Measurements from ENCODE around the gene KCNIP3. TPM values are rescaled to one million over a fixed set of nuclear protein-coding genes. Genes with fewer than 3 reads are reported as not detected.

KCNIP3 gene
- 0.18 TPM in 1 of 2 replicates, not detected in the other for total RNA-seq (2014; rRNA removed; shearing (Covaris generic); ENCODE audit: low replicate concordance)

GRCh38 chr2:95296880-95297487 is at the start of gene KCNIP3:
KCNIP3 (plus strand) TSS chr2:95297347; CDS start chr2:95297439, 92 bp downstream.
- Histone ChIP-seq H2AFZ (ENCODE audit: low read length) (no peak within 1 kb of the TSS), H3K4me1 (ENCODE audit: low read length) (no peaks in the 10 kb centered on the region), H3K9ac (ENCODE audit: low read length) (no peak within 1 kb of the TSS), H3K27ac (ENCODE audit: low read length) (no peak within 1 kb of the TSS), H4K20me1 (ENCODE audit: insufficient read depth, low read depth, low read length) (no peaks in the 10 kb centered on the region), H3K9me2 (replicated peaks; ENCODE audit: insufficient read depth, low read length) (no peaks in the 10 kb centered on the region), H3K27me3 (ENCODE audit: low read length) (no peaks in the 10 kb centered on the region), H3K4me2 (ENCODE audit: low read depth, low read length, poor library complexity, severe bottlenecking) (no peak within 1 kb of the TSS), H3K36me3 (ENCODE audit: insufficient read depth, low read length) (no peaks in the 10 kb centered on the region), H3K4me3 (ENCODE audit: low read length) (no peak within 1 kb of the TSS), H3K9me3 (ENCODE audit: low read length) (no peaks in the 10 kb centered on the region), H3K79me2 (ENCODE audit: low read length) (no peaks in the 10 kb centered on the region)
- no peak for DNase-seq

GRCh38 chr2:95258271-95258670 is 38.9 kb upstream of the KCNIP3 start:
- Histone ChIP-seq H3K4me1 (ENCODE audit: low read length) (peaks cover 3% of the 10 kb centered on the region; the same call in 1 of the 2 replicates), H3K9me3 (ENCODE audit: low read length) (no peaks in the 10 kb centered on the region), H3K4me3 (ENCODE audit: low read length) (no peak overlapping the region), H4K20me1 (ENCODE audit: insufficient read depth, low read depth, low read length) (no peaks in the 10 kb centered on the region), H3K27me3 (ENCODE audit: low read length) (peaks cover 4% of the 10 kb centered on the region; the same call in 1 of the 2 replicates), H2AFZ (ENCODE audit: low read length) (no peak overlapping the region), H3K27ac (ENCODE audit: low read length) (no peak overlapping the region), H3K9ac (ENCODE audit: low read length) (no peak overlapping the region), H3K79me2 (ENCODE audit: low read length) (no peaks in the 10 kb centered on the region), H3K4me2 (ENCODE audit: low read depth, low read length, poor library complexity, severe bottlenecking) (no peak overlapping the region), H3K9me2 (replicated peaks; ENCODE audit: insufficient read depth, low read length) (no peaks in the 10 kb centered on the region), H3K36me3 (ENCODE audit: insufficient read depth, low read length) (no peaks in the 10 kb centered on the region)
- no peak for DNase-seq

- Histone ChIP-seq H3K4me2 (ENCODE audit: low read depth, low read length, poor library complexity, severe bottlenecking) (no peak overlapping the region), H3K27me3 (ENCODE audit: low read length) (peaks cover 4% of the 10 kb centered on the region; the same call in 1 of the 2 replicates), H3K36me3 (ENCODE audit: insufficient read depth, low read length) (no peaks in the 10 kb centered on the region), H3K4me1 (ENCODE audit: low read length) (peaks cover 6% of the 10 kb centered on the region; the same call in 1 of the 2 replicates), H4K20me1 (ENCODE audit: insufficient read depth, low read depth, low read length) (no peaks in the 10 kb centered on the region), H2AFZ (ENCODE audit: low read length) (no peak overlapping the region), H3K27ac (ENCODE audit: low read length) (no peak overlapping the region), H3K9ac (ENCODE audit: low read length) (no peak overlapping the region), H3K79me2 (ENCODE audit: low read length) (no peaks in the 10 kb centered on the region), H3K4me3 (ENCODE audit: low read length) (no peak overlapping the region), H3K9me3 (ENCODE audit: low read length) (no peaks in the 10 kb centered on the region), H3K9me2 (replicated peaks; ENCODE audit: insufficient read depth, low read length) (no peaks in the 10 kb centered on the region)
- no peak for DNase-seq
These were observed 36.8 kb upstream of the KCNIP3 start for GRCh38 chr2:95260028-95261023.

GRCh38 chr2:95261602-95262001 is 35.5 kb upstream of the KCNIP3 start:
- Histone ChIP-seq H3K79me2 (ENCODE audit: low read length) (no peaks in the 10 kb centered on the region), H3K4me1 (ENCODE audit: low read length) (peaks cover 6% of the 10 kb centered on the region; the same call in 1 of the 2 replicates), H2AFZ (ENCODE audit: low read length) (no peak overlapping the region), H4K20me1 (ENCODE audit: insufficient read depth, low read depth, low read length) (no peaks in the 10 kb centered on the region), H3K4me2 (ENCODE audit: low read depth, low read length, poor library complexity, severe bottlenecking) (no peak overlapping the region), H3K9ac (ENCODE audit: low read length) (no peak overlapping the region), H3K9me2 (replicated peaks; ENCODE audit: insufficient read depth, low read length) (no peaks in the 10 kb centered on the region), H3K27ac (ENCODE audit: low read length) (no peak overlapping the region), H3K4me3 (ENCODE audit: low read length) (no peak overlapping the region), H3K9me3 (ENCODE audit: low read length) (no peaks in the 10 kb centered on the region), H3K27me3 (ENCODE audit: low read length) (peaks cover 4% of the 10 kb centered on the region; the same call in 1 of the 2 replicates), H3K36me3 (ENCODE audit: insufficient read depth, low read length) (no peaks in the 10 kb centered on the region)
- no peak for DNase-seq

- Histone ChIP-seq H3K27me3 (ENCODE audit: low read length) (peaks cover 4% of the 10 kb centered on the region; the same call in 1 of the 2 replicates), H3K27ac (ENCODE audit: low read length) (no peak overlapping the region), H3K9me2 (replicated peaks; ENCODE audit: insufficient read depth, low read length) (no peaks in the 10 kb centered on the region), H3K9ac (ENCODE audit: low read length) (no peak overlapping the region), H4K20me1 (ENCODE audit: insufficient read depth, low read depth, low read length) (no peaks in the 10 kb centered on the region), H3K4me3 (ENCODE audit: low read length) (no peak overlapping the region), H3K79me2 (ENCODE audit: low read length) (no peaks in the 10 kb centered on the region), H3K36me3 (ENCODE audit: insufficient read depth, low read length) (no peaks in the 10 kb centered on the region), H2AFZ (ENCODE audit: low read length) (no peak overlapping the region), H3K4me2 (ENCODE audit: low read depth, low read length, poor library complexity, severe bottlenecking) (no peak overlapping the region), H3K4me1 (ENCODE audit: low read length) (peaks cover 6% of the 10 kb centered on the region; the same call in 1 of the 2 replicates), H3K9me3 (ENCODE audit: low read length) (no peaks in the 10 kb centered on the region)
- DNase-seq = no peak
These were observed 34.1 kb upstream of the KCNIP3 start for GRCh38 chr2:95262896-95263542.

- H3K27me3 ChIP-seq (ENCODE audit: low read length) = no peaks in the 10 kb centered on the region
These were observed 32.5 kb upstream of the KCNIP3 start for GRCh38 chr2:95264624-95265023.

GRCh38 chr2:95265182-95265581 is 32.0 kb upstream of the KCNIP3 start:
- H3K4me2 ChIP-seq (ENCODE audit: low read depth, low read length, poor library complexity, severe bottlenecking) = no peak overlapping the region
- H3K9ac ChIP-seq (ENCODE audit: low read length) = no peak overlapping the region
- no peaks in the 10 kb centered on the region for H4K20me1 ChIP-seq (ENCODE audit: insufficient read depth, low read depth, low read length)
- peaks cover 6% of the 10 kb centered on the region; the same call in 1 of the 2 replicates for H3K4me1 ChIP-seq (ENCODE audit: low read length)
- no peaks in the 10 kb centered on the region for H3K9me3 ChIP-seq (ENCODE audit: low read length)
- no peaks in the 10 kb centered on the region for H3K27me3 ChIP-seq (ENCODE audit: low read length)
- H3K27ac ChIP-seq (ENCODE audit: low read length) = no peak overlapping the region
- no peaks in the 10 kb centered on the region for H3K9me2 ChIP-seq (replicated peaks; ENCODE audit: insufficient read depth, low read length)
- H3K79me2 ChIP-seq (ENCODE audit: low read length) = no peaks in the 10 kb centered on the region
- H3K36me3 ChIP-seq (ENCODE audit: insufficient read depth, low read length) = no peaks in the 10 kb centered on the region
- no peak overlapping the region for H3K4me3 ChIP-seq (ENCODE audit: low read length)
- no peak for DNase-seq
- H2AFZ ChIP-seq (ENCODE audit: low read length) = no peak overlapping the region

More at GRCh38 chr2:95264624-95265023, 32.5 kb upstream of the KCNIP3 start:
- H3K79me2 ChIP-seq (ENCODE audit: low read length) = no peaks in the 10 kb centered on the region
- H3K9me2 ChIP-seq (replicated peaks; ENCODE audit: insufficient read depth, low read length) = no peaks in the 10 kb centered on the region
- H3K4me3 ChIP-seq (ENCODE audit: low read length) = no peak overlapping the region
- no peaks in the 10 kb centered on the region for H3K36me3 ChIP-seq (ENCODE audit: insufficient read depth, low read length)
- no peak for DNase-seq
- no peaks in the 10 kb centered on the region for H3K9me3 ChIP-seq (ENCODE audit: low read length)
- peaks cover 6% of the 10 kb centered on the region; the same call in 1 of the 2 replicates for H3K4me1 ChIP-seq (ENCODE audit: low read length)
- no peak overlapping the region for H2AFZ ChIP-seq (ENCODE audit: low read length)
- H4K20me1 ChIP-seq (ENCODE audit: insufficient read depth, low read depth, low read length) = no peaks in the 10 kb centered on the region
- H3K9ac ChIP-seq (ENCODE audit: low read length) = no peak overlapping the region
- H3K4me2 ChIP-seq (ENCODE audit: low read depth, low read length, poor library complexity, severe bottlenecking) = no peak overlapping the region
- H3K27ac ChIP-seq (ENCODE audit: low read length) = no peak overlapping the region

Measured in Karpas-422 (cell line).